Hypothalamus (tissue), 51 donors: ENCODE measurements around the gene OSBPL8.
"Not testable (repeated sequence)": the region's sequence is repeated elsewhere in the genome, so short reads cannot be mapped to it uniquely, and the experiment has no call there.

Experiments used
- DNase-seq, 51 donors: peaks; one replicate each; lab custom pipeline; 2025; lab: John Stamatoyannopoulos, UW

The OSBPL8 gene

DNA sequence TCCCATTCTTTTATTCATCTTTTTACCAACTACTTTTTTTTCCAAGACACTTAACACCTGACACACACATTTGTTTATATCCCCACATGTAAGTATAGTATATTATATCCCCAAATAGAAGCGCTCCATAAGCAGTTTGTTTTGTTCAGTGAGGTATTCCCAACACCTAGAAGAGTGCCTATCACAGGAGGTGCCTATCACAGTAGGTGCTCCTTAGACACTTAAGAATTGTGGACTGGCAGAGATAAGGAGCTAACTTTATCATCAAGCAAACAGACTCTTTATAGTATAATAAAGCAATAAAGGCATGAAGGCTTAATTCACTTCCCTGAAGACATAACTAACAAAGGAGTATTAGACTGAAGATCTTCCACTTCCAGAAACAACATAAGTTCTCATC lies 29.1 kb downstream of the OSBPL8 start:
- DNase-seq = no peak

DNA sequence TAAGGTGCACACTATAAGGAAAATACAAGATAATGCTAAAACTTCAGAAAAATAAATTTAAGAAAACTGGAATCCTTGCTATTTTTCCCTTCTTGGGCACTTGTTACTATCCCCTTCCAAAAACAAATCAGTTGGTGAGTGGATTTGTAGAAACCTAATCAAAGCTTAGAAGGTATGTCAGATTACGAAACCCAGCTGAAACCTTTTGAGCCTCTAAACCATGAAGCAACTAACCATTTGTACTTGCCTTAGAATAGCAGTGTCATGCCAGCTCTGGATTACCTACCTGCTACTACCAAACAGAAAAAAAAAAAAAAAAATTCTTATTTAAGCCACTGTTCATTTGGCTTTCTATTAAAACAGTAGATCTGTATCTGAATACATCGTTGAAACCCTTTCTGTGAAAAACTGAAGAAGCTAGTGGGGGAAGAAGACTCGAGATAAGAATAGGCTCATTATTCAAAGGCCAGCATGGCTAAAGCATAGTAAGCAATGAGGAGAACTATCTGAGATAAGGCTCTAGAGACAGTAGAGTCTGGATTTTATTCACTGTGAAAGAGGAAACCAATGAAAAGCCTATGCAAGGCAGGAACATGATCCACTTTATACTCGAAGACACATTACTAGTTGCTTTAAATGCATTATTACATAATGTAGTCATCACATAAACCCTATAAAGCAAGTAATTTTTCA lies 30.2 kb downstream of the OSBPL8 start:
- no peak for DNase-seq

DNA sequence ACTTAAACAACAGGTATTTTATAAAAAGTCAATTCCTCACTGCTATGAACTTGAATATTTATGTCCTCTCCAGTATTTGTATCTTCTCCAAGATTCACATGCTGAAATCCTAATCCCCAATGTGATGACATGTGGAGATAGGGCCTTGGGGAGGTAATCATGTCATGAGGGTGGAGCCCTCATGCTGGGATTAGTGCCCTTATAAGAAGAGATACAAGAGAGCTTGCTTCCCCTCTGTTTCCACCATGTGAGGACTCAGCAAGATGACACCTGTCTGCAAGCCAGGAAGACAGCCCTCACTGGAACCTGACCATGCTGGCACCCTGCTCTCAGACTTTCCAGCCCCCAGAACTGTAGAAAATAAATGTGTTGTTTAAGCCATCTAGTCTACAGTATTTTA lies 36.2 kb downstream of the OSBPL8 start:
- DNase-seq = no peak

DNA sequence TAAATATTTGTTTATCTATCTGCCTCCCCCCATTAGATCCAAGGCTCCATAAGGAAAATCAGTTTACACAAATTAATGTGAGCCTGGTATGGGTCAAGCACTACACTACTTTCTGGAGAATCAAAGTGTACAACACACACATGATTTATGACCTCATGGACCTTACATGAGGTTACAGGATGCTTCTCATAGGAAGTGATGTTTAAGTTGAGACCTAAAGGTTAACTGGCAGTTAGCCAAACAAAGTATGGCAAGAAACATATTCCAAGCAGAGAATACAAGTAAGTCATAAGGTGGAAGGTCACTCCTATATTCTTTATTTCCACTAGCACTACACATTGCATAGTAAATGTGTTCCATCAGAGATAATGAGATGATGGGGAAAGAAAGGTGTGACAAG lies 39.2 kb downstream of the OSBPL8 start:
- no peak for DNase-seq

DNA sequence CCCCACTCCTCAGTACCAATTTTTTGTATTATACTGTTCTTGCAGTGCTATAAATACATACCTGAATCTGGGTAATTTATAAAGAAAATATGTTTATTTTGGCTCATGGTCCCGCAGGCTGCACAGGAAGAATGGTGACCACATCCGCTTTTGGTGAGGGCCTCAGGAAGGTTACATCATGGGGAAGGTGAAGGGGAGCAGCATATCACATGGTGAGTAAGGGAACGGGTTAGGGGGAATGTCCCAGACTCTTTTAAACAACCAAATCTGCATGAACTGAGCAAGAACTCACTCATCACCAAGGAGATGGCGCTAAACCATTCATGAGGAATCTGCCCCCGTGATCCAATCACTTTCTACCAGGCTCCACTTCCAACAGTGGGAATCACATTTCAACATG lies 40.0 kb downstream of the OSBPL8 start:
- no peak for DNase-seq

DNA sequence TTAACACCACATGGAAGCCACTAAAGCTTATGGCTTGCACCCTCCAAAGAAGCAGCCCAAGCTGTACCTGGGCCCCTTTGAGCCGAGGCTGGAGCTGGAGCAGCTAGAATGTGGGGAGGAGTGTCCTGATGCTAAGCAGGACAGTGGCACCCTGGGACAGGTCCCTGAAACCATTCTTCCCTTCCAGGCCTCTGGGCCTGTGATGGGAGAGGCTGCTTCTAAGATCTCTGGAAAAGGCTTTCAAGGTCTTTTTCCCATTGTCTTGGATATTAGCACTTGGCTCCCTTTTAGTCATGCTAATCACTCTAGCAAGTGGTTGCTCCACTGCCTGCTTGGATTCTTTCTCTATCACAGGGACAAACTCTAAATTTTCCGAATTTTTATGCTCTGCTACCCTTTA lies 40.9 kb downstream of the OSBPL8 start:
- no peak for DNase-seq

DNA sequence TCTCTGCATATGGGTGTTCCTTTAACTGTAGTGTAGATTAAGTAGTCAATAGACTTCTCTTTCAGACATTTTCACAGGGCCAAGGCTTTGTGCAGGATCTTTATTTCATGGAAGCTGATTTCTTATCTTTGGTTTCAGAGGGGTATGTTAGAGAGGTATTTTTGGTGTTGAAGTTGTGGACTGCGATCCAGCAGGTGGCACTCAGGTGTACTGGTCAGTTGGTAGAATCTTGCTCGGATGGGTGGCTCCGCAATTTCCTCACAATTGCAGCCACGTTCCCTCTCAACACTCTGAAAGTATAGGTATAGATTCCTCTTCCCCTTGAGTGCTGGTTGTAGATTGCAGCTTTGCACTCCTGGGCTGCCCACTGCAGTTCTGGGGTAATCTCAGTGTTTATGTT lies 44.3 kb downstream of the OSBPL8 start:
- no peak for DNase-seq

DNA sequence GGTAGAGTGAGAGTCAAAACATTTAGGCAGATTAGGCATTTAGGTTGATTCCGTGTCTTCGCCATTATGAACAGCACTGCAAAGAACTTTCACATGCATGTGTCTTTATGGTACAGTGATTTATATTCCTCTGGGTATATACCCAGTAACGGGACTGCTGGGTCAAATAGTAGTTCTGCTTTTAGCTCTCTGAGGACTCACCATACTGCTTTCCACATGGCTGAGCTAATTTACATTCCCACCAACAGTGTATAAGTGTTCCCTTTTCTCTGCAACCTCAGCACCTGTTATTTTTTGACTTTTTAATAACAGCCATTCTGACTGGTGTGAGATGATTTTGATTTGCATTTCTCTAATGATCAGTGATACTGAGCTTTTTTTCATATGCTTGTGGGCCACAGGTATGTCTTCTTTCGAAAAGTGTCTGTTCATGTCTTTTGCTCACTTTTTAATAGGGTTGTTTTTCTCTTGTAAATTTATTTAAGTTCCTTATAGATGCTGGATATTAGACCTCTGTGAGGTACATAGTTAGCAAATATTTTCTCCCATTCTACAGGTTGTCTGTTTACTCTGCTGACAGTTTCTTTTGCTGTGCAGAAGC lies 48.4 kb downstream of the OSBPL8 start:
- DNase-seq = not testable (repeated sequence)

DNA sequence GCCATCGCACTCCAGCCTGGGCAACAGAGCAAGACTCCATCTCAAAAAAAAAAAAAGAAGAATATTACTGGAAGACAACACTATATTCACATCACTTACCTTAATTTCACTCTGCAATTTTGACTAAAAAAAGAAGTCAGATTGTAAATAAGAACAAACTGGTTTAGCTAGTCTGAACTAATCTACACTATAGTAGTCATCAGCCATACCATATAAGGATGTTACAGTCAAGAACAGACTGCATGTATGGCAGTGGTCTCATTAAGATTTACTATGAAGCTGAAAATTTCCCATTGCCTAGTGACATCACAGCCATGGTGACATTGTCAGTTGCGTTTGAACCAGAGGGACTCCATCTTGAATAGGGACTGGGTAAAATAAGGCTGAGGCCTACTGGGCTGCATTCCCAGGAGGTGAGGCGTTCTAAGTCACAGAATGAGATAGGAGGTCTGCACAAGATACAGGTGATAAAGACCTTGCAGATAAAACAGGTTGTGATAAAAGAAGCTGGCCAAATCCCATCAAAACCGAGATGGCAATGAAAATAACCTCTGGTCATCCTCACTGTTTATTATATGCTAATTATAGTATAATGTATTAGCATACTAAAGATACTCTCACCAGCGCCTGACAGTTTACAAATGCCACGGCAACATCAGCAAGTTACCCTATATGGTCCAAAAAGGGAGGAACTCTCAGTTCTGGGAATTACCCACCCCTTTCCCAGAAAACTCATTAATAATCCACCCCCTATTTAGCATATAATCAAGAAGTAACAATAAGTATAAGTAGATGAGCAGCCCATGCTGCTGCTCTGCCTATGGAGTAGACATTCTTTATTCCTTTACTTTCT lies 51.2 kb downstream of the OSBPL8 start:
- no peak for DNase-seq

DNA sequence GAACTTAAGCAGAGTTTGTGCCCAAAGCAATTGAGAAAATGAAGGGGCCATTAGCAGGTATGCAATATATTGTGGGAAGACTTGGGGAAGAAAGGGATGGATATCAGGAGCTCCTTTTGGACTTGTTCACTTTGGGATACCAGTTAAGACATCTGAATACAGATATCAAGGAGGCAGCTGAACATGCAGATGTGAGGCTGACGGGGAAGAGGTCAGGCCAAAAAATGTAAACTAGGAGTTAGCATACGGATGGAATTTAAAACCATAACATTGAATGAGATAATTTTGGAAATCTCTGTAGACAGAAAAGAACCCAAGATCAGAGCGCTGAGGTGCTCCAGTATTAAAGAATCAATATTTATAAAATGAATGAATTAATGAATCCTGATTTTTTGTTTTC lies 53.4 kb downstream of the OSBPL8 start:
- DNase-seq = no peak

DNA sequence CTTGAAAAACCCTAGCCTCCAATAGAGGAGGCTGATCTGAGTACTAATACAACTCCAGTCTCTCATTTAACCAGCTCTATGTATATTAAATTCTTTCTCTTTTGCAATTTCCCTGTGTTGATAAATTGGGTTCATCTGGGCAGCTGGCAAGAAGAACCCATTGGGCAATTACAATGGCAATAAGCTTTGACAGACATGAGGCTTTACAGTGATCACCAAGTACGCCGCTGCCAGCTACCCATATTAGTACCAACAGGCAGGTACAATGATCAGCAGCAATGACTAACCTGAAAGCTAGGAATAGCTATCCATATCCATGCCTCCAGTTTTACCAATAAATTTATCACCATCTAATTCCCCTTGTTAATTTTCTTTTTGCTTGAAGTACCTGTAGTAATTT lies 54.5 kb downstream of the OSBPL8 start:
- DNase-seq = no peak

DNA sequence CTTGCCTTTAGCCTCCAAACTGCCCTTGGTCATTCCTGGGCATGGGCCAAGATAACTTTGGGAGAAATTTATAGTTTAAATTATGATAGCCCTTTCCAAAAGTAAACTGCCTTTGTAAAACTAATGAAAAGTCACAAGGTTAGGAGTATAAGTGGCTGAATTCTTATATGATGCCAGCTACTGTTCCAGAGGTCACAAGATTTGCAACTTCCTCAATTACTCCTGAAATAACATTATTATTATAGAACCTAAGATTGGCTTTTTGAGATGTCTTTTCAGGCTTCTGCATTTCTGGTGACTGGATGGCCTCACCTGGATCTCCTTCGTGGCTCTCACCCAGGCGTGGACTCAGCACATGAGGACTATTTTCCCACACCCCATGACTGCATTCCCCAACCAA lies 55.0 kb downstream of the OSBPL8 start:
- no peak for DNase-seq

DNA sequence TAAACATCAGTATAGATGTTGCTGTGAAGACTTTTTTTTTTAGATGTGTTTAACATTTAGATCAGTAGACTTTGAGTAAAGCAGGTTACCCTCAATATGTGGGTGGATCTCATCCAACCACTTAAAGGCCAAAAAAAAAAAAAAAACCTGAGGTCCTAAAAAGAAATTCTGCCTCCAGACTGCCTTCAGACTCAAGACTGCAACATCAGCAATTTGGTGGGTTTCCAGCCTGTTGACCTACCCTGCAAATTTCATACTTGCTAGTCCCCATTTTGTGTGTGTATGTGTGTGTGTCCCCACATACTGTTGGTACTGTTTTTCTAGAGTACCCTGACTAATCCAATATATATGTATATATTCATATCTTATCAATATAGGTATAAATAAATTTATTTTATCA lies 55.6 kb downstream of the OSBPL8 start:
- no peak for DNase-seq

DNA sequence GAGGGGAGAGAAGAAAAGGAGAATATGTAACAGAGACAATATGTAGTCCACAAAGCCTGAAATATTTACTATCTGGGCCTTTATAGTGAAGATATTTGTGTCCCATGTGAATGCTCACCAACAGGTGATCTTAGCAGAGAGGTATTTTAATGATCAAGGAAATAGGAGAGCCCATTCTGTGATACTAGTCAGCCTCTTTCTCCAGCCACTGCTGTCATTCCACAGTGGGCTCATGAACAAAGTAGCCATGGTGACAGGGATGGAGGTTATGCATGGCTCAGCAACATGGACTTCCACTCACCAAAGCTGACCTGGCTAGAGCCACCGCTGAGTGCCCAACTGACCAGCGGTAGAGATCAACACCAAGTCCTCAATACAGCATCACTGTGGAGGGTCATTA lies 58.2 kb downstream of the OSBPL8 start:
- no peak for DNase-seq

DNA sequence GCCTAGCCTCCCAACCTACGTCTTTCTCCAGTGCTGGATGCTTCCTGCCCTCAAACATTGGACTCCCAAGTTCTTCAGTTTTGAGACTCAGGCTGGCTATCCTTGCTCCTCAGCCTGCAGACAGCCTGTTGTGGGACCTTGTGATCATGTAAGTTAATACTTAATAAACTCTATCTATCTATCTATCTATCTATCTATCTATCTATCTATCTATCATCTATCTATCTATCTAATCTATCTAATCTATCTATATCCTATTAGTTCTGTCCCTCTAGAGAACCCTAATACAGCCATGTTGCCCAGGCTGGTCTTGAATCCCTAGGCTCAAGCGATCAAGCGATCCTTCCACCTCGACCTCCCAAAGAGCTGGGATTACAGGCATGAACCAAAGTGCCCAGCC lies 60.4 kb downstream of the OSBPL8 start:
- DNase-seq = not testable (repeated sequence)

DNA sequence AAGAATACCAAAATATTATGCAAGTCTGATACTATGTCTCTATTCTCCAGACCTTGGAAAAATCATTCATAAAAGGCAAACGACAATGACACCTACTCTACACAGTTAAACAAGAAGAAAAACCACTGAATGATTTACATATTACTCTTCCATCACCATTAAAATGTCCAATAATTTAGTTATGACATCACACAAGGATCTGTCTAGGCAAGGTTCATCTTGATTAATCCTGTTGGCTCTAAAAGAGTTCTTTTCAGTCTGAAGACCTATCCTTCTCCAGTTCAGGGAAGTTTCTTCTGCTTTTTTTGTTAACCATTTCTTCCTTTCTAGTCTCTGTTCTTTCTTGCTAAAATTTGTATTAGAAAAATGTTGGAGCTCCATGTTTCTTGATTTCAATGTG lies 64.0 kb downstream of the OSBPL8 start:
- DNase-seq = no peak

DNA sequence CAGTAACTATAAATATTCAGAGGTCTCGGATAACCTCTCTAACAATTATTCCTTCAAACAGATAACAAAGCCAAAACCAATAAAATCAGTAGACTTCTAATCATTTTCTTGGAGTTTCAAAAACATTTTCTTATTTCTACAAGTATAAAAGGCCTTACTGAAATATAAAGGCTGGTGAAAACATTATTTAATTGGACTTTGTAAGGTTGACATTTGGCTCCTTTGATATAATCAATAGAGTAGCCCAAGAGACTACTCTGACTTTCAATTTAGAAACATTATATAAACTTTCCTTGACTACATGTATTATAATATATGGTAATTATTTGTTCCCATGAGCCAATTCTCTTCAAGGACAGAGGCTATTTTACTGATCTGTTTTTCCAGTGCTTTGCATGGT lies 68.3 kb downstream of the OSBPL8 start:
- no peak for DNase-seq

DNA sequence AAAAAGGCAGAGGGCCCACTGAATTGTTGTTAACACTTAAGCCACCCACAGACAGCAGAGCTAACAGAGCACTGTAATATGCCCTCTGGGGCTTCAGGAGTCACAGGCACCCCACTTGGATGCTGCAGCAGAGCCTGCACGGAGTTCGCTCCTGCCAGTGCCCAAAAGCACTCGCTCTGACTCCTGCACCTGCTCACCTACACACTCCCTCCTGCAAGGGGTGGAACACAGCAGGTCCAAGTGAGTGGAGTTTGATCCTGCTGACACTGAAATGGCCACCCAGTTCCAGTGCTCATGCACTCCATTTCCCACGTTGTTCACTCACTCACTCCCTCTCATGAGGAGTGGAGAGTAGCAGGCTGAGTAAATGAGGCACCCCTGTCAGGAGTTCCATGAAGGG lies 68.8 kb downstream of the OSBPL8 start:
- DNase-seq = no peak

DNA sequence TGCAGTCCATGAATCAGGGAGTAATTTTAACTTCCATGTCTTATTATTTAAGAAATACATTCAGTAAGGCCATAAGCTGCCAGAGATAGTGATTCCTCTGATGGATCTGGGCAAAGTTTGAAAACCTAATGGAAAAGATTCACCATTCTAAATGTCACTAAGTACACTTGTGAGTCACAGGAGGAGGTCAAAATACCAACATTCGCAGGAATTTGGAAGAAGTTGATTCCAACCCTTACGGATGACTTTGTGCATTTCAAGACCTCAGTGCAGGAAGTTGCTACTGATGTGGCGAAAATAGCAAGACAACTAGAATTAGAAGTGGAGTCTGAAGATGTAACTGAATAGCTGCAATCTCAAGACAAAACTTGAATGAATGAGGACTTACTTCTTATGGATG lies 69.8 kb downstream of the OSBPL8 start:
- DNase-seq = no peak

DNA sequence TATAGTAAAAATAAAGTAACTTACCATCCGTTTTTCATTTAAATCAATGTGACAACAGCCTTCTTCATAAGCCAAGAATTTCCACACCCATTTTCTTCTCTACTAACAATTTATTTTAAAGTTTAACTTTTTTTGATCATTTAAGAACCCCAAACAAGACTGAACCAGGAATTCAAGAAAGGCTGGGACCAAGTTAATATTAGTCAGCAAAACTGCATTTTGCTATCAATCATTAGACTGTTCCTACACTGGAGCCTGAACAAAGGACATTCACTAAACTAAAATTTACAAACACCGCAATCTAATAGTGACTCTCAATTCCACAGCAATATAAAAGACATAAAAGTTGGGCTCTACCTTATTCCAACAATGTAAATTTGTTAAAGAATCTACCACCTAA lies 73.6 kb downstream of the OSBPL8 start:
- no peak for DNase-seq

DNA sequence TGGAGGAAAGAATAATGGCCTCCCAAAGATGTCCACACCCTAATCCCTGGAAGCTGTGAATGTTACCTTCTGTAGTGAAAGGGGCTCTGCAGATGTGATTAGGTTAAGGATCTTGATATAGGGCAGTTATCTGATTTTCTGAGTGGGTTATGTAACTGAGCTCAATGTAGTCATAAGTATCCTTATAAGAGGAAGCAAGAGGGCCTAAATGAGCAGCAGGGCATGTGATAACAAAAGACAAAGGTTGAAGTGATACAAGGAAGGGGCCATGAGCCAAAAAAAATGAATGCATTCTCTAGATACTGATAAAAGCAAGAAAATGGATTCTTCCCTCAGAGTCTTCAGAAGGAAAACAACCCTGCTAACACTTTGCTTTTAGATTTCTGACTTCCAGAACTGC lies 78.8 kb downstream of the OSBPL8 start:
- no peak for DNase-seq

DNA sequence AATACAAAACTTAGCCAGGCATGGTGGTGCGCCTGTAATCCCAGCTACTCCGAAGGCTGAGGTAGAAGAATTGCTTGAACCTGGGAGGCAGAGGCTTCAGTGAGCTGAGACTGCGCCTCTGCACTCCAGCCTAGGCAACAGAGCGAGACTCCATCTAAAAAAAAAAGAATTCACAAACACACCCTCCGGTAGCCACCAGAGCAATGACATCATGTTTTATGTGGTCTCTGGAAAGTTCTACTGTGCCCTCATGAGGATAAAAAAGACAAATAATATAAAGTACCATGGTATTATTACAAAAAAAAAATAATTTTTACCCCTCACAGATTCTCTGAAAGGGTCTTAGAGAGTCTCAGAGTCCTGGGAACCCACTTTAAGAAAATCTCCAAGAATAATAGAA lies 81.5 kb downstream of the OSBPL8 start:
- no peak for DNase-seq
